Articular chondrocyte of knee joint (primary cell): Measurements from ENCODE around the gene PATE2. TPM values are rescaled to one million over a fixed set of nuclear protein-coding genes. Genes with fewer than 3 reads are reported as not detected.

ENCODE experiments used
- total RNA-seq: library from RNA; depleted of rRNA; stranded (reverse); fragments of >200 nt; gene quantifications from 2 replicates; pipeline ENCODE4 v1.2.3, GENCODE V29; 2012

Gene PATE2
- total RNA-seq: 0.13 and 0.43 TPM in 2 replicates

GRCh38 chr11:125778728-125779127, at the start of gene PATE2:
PATE2 (minus strand) TSS chr11:125778828; CDS start chr11:125778773, 55 bp downstream.

GRCh38 chr11:125787827-125788226, 9.2 kb upstream of the PATE2 start, which contains the start of gene PATE3:
PATE3 (plus strand) TSS chr11:125788127; CDS start chr11:125788152, 25 bp downstream.

GRCh38 chr11:125745979-125746378, 32.6 kb downstream of the PATE2 start, which contains the start of gene PATE1:
PATE1 (plus strand) TSS chr11:125746279; CDS start chr11:125746305, 26 bp downstream.

Other genes starting within 250 kb of the PATE2 start
- 87.3 and 90.9 TPM in 2 replicates for gene EI24, start 209.4 kb downstream of the PATE2 start, total RNA-seq
- gene STT3A, start 186.0 kb downstream of the PATE2 start, total RNA-seq: 393 and 442 TPM in 2 replicates
- gene CHEK1, start 153.7 kb downstream of the PATE2 start, total RNA-seq: 33.5 and 34.3 TPM in 2 replicates
- 0.11 TPM in 1 of 2 replicates, not detected in the other for gene ACRV1, start 98.0 kb downstream of the PATE2 start, total RNA-seq
- gene PATE1, start 32.5 kb downstream of the PATE2 start, total RNA-seq: not detected in 2 replicates
- gene PATE3, start 9.3 kb upstream of the PATE2 start, total RNA-seq: 0.13 TPM in 1 of 2 replicates, not detected in the other
- not detected in 2 replicates for gene PATE4, start 54.5 kb upstream of the PATE2 start, total RNA-seq
- 7.3 and 11.6 TPM in 2 replicates for gene HYLS1, start 108.8 kb upstream of the PATE2 start, total RNA-seq
- gene PUS3, start 124.4 kb upstream of the PATE2 start, total RNA-seq: 12.2 and 15.0 TPM in 2 replicates
- not detected in 2 replicates for gene DDX25, start 125.7 kb upstream of the PATE2 start, total RNA-seq
- 0.39 and 0.65 TPM in 2 replicates for gene VSIG10L2, start 167.2 kb upstream of the PATE2 start, total RNA-seq